CD4-positive, CD25-positive, alpha-beta regulatory T cell (primary cell): ENCODE results near the gene KIAA0040. TPM values are rescaled to one million over a fixed set of nuclear protein-coding genes. Genes with fewer than 3 reads are reported as not detected.

Experiments used
- ATAC-seq, 2 donors: fragments of 150-1000 bp; cut with Tn5 transposase; one replicate each; pipeline ENCODE4 v1.10.0; 2021; ENCODE audit warnings: low read depth in 2 of 2, moderate number of reproducible peaks in 2 of 2, moderate library complexity in 1 of 2
- DNase-seq, 3 donors: peaks; one replicate each; pipeline versions ENCODE4 v3.0.0 to v3.0.0-alpha.2; 2012 to 2022; ENCODE audit warnings: mixed read lengths in 1 of 3
- H3K27ac ChIP-seq: one replicate; pipeline ENCODE4 v1.7.0; 2013; ENCODE audit warnings: mild to moderate bottlenecking, low read length; ENCODE audit not compliant: insufficient read depth, poor library complexity, severe bottlenecking
- H3K27me3 ChIP-seq: one replicate; pipeline ENCODE4 v1.7.0; 2013; ENCODE audit warnings: low read length; ENCODE audit not compliant: control insufficient read depth, insufficient read depth
- H3K36me3 ChIP-seq: one replicate; pipeline ENCODE4 v1.7.0; 2013; ENCODE audit warnings: mild to moderate bottlenecking, low read length, moderate library complexity; ENCODE audit not compliant: control insufficient read depth, insufficient read depth
- H3K4me1 ChIP-seq: 2 replicates; pipeline ENCODE4 v1.7.0; 2013; ENCODE audit warnings: mild to moderate bottlenecking, low read length; ENCODE audit not compliant: insufficient read depth, control insufficient read depth, poor library complexity, severe bottlenecking
- H3K4me3 ChIP-seq: one replicate; pipeline ENCODE4 v1.7.0; 2013; ENCODE audit warnings: low read depth, mild to moderate bottlenecking, low read length, moderate library complexity
- H3K9me3 ChIP-seq, 2 experiments: 1 replicate in 1 of 2; 2 replicates in 1 of 2; pipeline ENCODE4 v1.7.0; 2013; ENCODE audit warnings: low read length in 2 of 2, mild to moderate bottlenecking in 1 of 2, moderate library complexity in 1 of 2; ENCODE audit not compliant: control insufficient read depth in 2 of 2
- H3K27ac Mint-ChIP-seq, 3 donors: one replicate each; pipeline ENCODE4 v1.8.0; 2020 to 2022; ENCODE audit warnings: mild to moderate bottlenecking in 3 of 3, mixed read lengths in 3 of 3, moderate library complexity in 2 of 3
- H3K27me3 Mint-ChIP-seq: one replicate; pipeline ENCODE4 v1.8.0; 2022; ENCODE audit warnings: mild to moderate bottlenecking, mixed read lengths
- H3K36me3 Mint-ChIP-seq: one replicate; pipeline ENCODE4 v1.8.0; 2020; ENCODE audit warnings: mixed read lengths
- H3K4me1 Mint-ChIP-seq, 4 donors: one replicate each; pipeline ENCODE4 v1.8.0; 2020 to 2022; ENCODE audit warnings: mixed read lengths in 4 of 4, mild to moderate bottlenecking in 1 of 4
- H3K4me3 Mint-ChIP-seq, 4 donors: one replicate each; pipeline ENCODE4 v1.8.0; 2020 to 2022; ENCODE audit warnings: mild to moderate bottlenecking in 4 of 4, mixed read lengths in 4 of 4, moderate library complexity in 3 of 4
- H3K9me3 Mint-ChIP-seq, 7 donors: one replicate each; pipeline ENCODE4 v1.8.0; 2020 to 2022; ENCODE audit warnings: mixed read lengths in 7 of 7, mild to moderate bottlenecking in 3 of 7, moderate library complexity in 2 of 7
- polyA plus RNA-seq, 4 donors: library from polyadenylated mRNA; unstranded; fragments of 300-500 nt; fragmentation: Illumina TruSeq; gene quantifications; one replicate each; pipeline ENCODE4 v1.2.3, GENCODE V29; 2021
- total RNA-seq: library from RNA; stranded (reverse); gene quantifications from one replicate; pipeline ENCODE4 v1.2.3, GENCODE V29; 2022

Gene KIAA0040
- total and polyA plus RNA-seq, 5 donors from 2014 or later, result 50.1 to 63.3 (median 53.1) TPM

- DNase-seq (peak in 1 of 3 donors; percentile 49), ATAC-seq (peak; percentile 28 to 43)
- Histone ChIP-seq H3K27me3 (no peaks in the 10 kb centered on the region), H3K27ac (peak overlapping the region; percentile 67), H3K4me3 (peak overlapping the region; percentile 72), H3K9me3 (no peaks in the 10 kb centered on the region), H3K36me3 (no peaks in the 10 kb centered on the region), H3K4me1 (peaks cover 40% of the 10 kb centered on the region)
- H3K4me1 Mint-ChIP-seq, result peaks cover 23 to 67% (median 45%) of the 10 kb centered on the region in 4 donors
- H3K27ac Mint-ChIP-seq, result peak overlapping the region; percentile 88 to 97 (median 94)
- H3K36me3 Mint-ChIP-seq, result no peaks in the 10 kb centered on the region
- no peaks in the 10 kb centered on the region for H3K9me3 Mint-ChIP-seq
- no peaks in the 10 kb centered on the region for H3K27me3 Mint-ChIP-seq
- peak overlapping the region; percentile 64 to 90 (median 78) for H3K4me3 Mint-ChIP-seq
Observed at GRCh38 chr1:175209493-175209921, 16.9 kb upstream of the KIAA0040 start.

- ATAC-seq, result peak; percentile 93 to 99
- DNase-seq, result peak; percentile 21 to 89 (median 80)
- Histone ChIP-seq H3K27me3 (no peaks in the 10 kb centered on the region), H3K4me1 (peaks cover 40% of the 10 kb centered on the region), H3K9me3 (no peaks in the 10 kb centered on the region), H3K36me3 (no peaks in the 10 kb centered on the region), H3K27ac (peak overlapping the region; percentile 67), H3K4me3 (peak overlapping the region; percentile 72)
- peaks cover 3% of the 10 kb centered on the region for H3K27me3 Mint-ChIP-seq
- H3K9me3 Mint-ChIP-seq, result no peaks in the 10 kb centered on the region
- H3K36me3 Mint-ChIP-seq, result no peaks in the 10 kb centered on the region
- peaks cover 23 to 67% (median 44%) of the 10 kb centered on the region in 4 donors for H3K4me1 Mint-ChIP-seq
- H3K27ac Mint-ChIP-seq, result peak overlapping the region; percentile 88 to 97 (median 94)
- peak overlapping the region; percentile 64 to 90 (median 78) for H3K4me3 Mint-ChIP-seq
Observed at GRCh38 chr1:175208773-175209492, 16.4 kb upstream of the KIAA0040 start.

GRCh38 chr1:175207971-175208370 is 15.4 kb upstream of the KIAA0040 start:
- Histone ChIP-seq H3K36me3 (no peaks in the 10 kb centered on the region), H3K27me3 (no peaks in the 10 kb centered on the region), H3K27ac (no peak overlapping the region), H3K4me1 (peaks cover 40% of the 10 kb centered on the region), H3K9me3 (no peaks in the 10 kb centered on the region), H3K4me3 (no peak overlapping the region)
- Mint-ChIP-seq H3K4me1 (peaks cover 23 to 60% (median 42%) of the 10 kb centered on the region in 4 donors), H3K27ac (peak overlapping the region in 1 of 3 donors; percentile 21), H3K27me3 (peaks cover 6% of the 10 kb centered on the region), H3K9me3 (no peaks in the 10 kb centered on the region), H3K4me3 (no peak overlapping the region), H3K36me3 (no peaks in the 10 kb centered on the region)
- DNase-seq (no peak), ATAC-seq (no peak)

GRCh38 chr1:175206687-175207086 is 14.1 kb upstream of the KIAA0040 start:
- peaks cover 11% of the 10 kb centered on the region for H3K27me3 Mint-ChIP-seq
- peaks cover 17 to 51% (median 36%) of the 10 kb centered on the region in 4 donors for H3K4me1 Mint-ChIP-seq
- peak overlapping the region in 1 of 4 donors; percentile 10 for H3K4me3 Mint-ChIP-seq
- peaks cover 32% of the 10 kb centered on the region for H3K4me1 ChIP-seq
- H3K36me3 Mint-ChIP-seq, result no peaks in the 10 kb centered on the region
- H3K4me3 ChIP-seq, result no peak overlapping the region
- DNase-seq (no peak), ATAC-seq (no peak)
- no peaks in the 10 kb centered on the region for H3K9me3 ChIP-seq
- H3K36me3 ChIP-seq, result no peaks in the 10 kb centered on the region
- no peak overlapping the region for H3K27ac Mint-ChIP-seq
- H3K9me3 Mint-ChIP-seq, result no peaks in the 10 kb centered on the region
- H3K27me3 ChIP-seq, result no peaks in the 10 kb centered on the region
- no peak overlapping the region for H3K27ac ChIP-seq

GRCh38 chr1:175204330-175204729 is 11.8 kb upstream of the KIAA0040 start:
- Mint-ChIP-seq H3K27me3 (peaks cover 15% of the 10 kb centered on the region), H3K9me3 (no peaks in the 10 kb centered on the region), H3K4me1 (peaks cover 7 to 27% (median 17%) of the 10 kb centered on the region in 4 donors)

GRCh38 chr1:175203570-175204068 is 11.0 kb upstream of the KIAA0040 start:
- ATAC-seq, result no peak

More at GRCh38 chr1:175204330-175204729, 11.8 kb upstream of the KIAA0040 start:
- Histone ChIP-seq H3K4me3 (no peak overlapping the region), H3K36me3 (no peaks in the 10 kb centered on the region), H3K27me3 (no peaks in the 10 kb centered on the region), H3K27ac (no peak overlapping the region), H3K4me1 (peaks cover 12% of the 10 kb centered on the region), H3K9me3 (no peaks in the 10 kb centered on the region)
- Mint-ChIP-seq H3K27ac (peak overlapping the region in 1 of 3 donors; percentile 69), H3K4me3 (no peak overlapping the region), H3K36me3 (no peaks in the 10 kb centered on the region)
- ATAC-seq (no peak), DNase-seq (no peak)

GRCh38 chr1:175200678-175201521 is 8.3 kb upstream of the KIAA0040 start:
- Histone ChIP-seq H3K36me3 (no peaks in the 10 kb centered on the region), H3K27ac (no peak overlapping the region), H3K4me3 (no peak overlapping the region), H3K27me3 (peaks cover 4% of the 10 kb centered on the region), H3K4me1 (peaks cover 6% of the 10 kb centered on the region), H3K9me3 (no peaks in the 10 kb centered on the region)
- H3K4me1 Mint-ChIP-seq, result peaks cover under 1 to 7% (median 6%) of the 10 kb centered on the region in 4 donors
- H3K4me3 Mint-ChIP-seq, result no peak overlapping the region
- peak overlapping the region in 2 of 3 donors; percentile 32 to 38 for H3K27ac Mint-ChIP-seq
- H3K36me3 Mint-ChIP-seq, result no peaks in the 10 kb centered on the region
- H3K27me3 Mint-ChIP-seq, result peaks cover 26% of the 10 kb centered on the region
- no peaks in the 10 kb centered on the region for H3K9me3 Mint-ChIP-seq
- DNase-seq (no peak), ATAC-seq (no peak)

More at GRCh38 chr1:175203570-175204068, 11.0 kb upstream of the KIAA0040 start:
- no peak overlapping the region for H3K4me3 Mint-ChIP-seq
- H3K9me3 ChIP-seq, result no peaks in the 10 kb centered on the region
- H3K4me1 ChIP-seq, result peaks cover 5% of the 10 kb centered on the region
- H3K27ac Mint-ChIP-seq, result peak overlapping the region in 1 of 3 donors; percentile 46
- H3K27ac ChIP-seq, result no peak overlapping the region
- no peaks in the 10 kb centered on the region for H3K36me3 ChIP-seq
- no peak overlapping the region for H3K4me3 ChIP-seq
- DNase-seq, result no peak
- peaks cover 1% of the 10 kb centered on the region for H3K27me3 ChIP-seq
- no peaks in the 10 kb centered on the region for H3K36me3 Mint-ChIP-seq
- peaks cover 22% of the 10 kb centered on the region for H3K27me3 Mint-ChIP-seq
- H3K9me3 Mint-ChIP-seq, result no peaks in the 10 kb centered on the region
- peaks cover 4 to 20% (median 10%) of the 10 kb centered on the region in 4 donors for H3K4me1 Mint-ChIP-seq
